IPS-18a (cell line): Measurements from ENCODE around the gene CCT3.

ENCODE experiments used
- H3K27ac ChIP-seq: one replicate; pipeline ENCODE4 v1.5.1; 2013; ENCODE audit warnings: low read length
- H3K27me3 ChIP-seq: one replicate; pipeline ENCODE4 v1.6.1; 2013; ENCODE audit warnings: mild to moderate bottlenecking, low read length; ENCODE audit not compliant: control insufficient read depth, insufficient read depth
- H3K36me3 ChIP-seq: one replicate; pipeline ENCODE4 v1.6.1; 2013; ENCODE audit warnings: low read depth, low read length; ENCODE audit not compliant: control insufficient read depth
- H3K4me1 ChIP-seq: one replicate; pipeline ENCODE4 v1.6.1; 2013; ENCODE audit warnings: low read depth, low read length; ENCODE audit not compliant: control insufficient read depth
- H3K4me3 ChIP-seq: one replicate; pipeline ENCODE4 v1.5.1; 2013; ENCODE audit warnings: low read length
- H3K9ac ChIP-seq: one replicate; pipeline ENCODE4 v1.6.1; 2013; ENCODE audit warnings: mild to moderate bottlenecking, low read length, moderate library complexity
- H3K9me3 ChIP-seq: one replicate; pipeline ENCODE4 v1.6.1; 2013; ENCODE audit warnings: low read depth, low read length; ENCODE audit not compliant: control insufficient read depth

The CCT3 gene

DNA sequence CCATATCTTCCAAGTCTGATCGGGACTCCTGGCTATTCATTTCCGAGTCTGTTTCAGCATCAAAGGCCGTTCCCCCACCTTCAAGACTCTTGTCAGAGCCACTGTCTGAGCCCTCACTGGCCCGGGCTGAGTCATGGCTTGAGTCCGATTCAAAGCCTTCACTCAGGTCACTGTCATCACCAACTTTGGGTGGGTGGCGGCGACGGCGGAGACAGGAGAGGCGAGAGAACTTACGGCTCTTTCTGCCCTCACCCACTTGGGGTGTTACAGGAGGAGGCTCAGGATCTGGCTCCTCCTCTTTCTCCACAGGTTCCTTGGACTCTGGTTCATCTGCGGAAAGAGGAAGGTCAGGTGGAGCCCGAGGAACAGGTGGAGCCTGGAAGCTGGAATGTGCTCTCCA lies 72.0 kb downstream of the CCT3 start:
- no peaks in the 10 kb centered on the region for H3K4me1 ChIP-seq
- H3K9me3 ChIP-seq = no peaks in the 10 kb centered on the region
- H3K36me3 ChIP-seq = peaks cover 80% of the 10 kb centered on the region
- no peak overlapping the region for H3K27ac ChIP-seq
- H3K4me3 ChIP-seq = no peak overlapping the region
- H3K27me3 ChIP-seq = no peaks in the 10 kb centered on the region
- H3K9ac ChIP-seq = no peak overlapping the region

- H3K27me3 ChIP-seq = no peaks in the 10 kb centered on the region
- no peaks in the 10 kb centered on the region for H3K4me1 ChIP-seq
- H3K9me3 ChIP-seq = no peaks in the 10 kb centered on the region
- peaks cover 92% of the 10 kb centered on the region for H3K36me3 ChIP-seq
- H3K4me3 ChIP-seq = no peak overlapping the region
- no peak overlapping the region for H3K9ac ChIP-seq
- no peak overlapping the region for H3K27ac ChIP-seq
Observed at GRCh38 chr1:156263288-156263655, 74.8 kb downstream of the CCT3 start.

GRCh38 chr1:156262461-156263287 lies 75.4 kb downstream of the CCT3 start:
- Histone ChIP-seq H3K9ac (no peak overlapping the region), H3K27me3 (no peaks in the 10 kb centered on the region), H3K27ac (no peak overlapping the region), H3K36me3 (peaks cover 92% of the 10 kb centered on the region), H3K4me1 (no peaks in the 10 kb centered on the region), H3K4me3 (no peak overlapping the region), H3K9me3 (no peaks in the 10 kb centered on the region)

DNA sequence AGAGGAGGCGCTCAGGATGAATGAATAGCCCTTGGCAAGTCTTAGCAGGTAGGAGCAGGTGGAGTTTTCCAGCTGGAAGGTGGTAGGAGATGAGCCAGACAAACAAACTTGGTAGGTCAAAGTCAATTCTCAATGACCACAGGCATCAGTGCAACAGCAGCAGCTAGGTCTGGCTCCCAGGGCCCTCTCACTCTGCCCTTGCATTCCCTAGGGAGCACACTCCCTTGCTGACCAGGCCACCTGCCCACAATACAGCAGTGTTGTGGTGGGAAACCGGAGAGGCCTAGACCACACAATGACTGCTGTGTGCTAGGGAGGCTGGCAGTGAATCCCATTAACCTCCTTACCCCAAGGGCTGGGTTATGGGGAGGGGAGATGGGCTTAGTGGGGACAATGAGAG lies 77.2 kb downstream of the CCT3 start:
- Histone ChIP-seq H3K9me3 (no peaks in the 10 kb centered on the region), H3K4me3 (no peak overlapping the region), H3K4me1 (no peaks in the 10 kb centered on the region), H3K27ac (no peak overlapping the region), H3K9ac (no peak overlapping the region), H3K27me3 (no peaks in the 10 kb centered on the region), H3K36me3 (peaks cover 92% of the 10 kb centered on the region)

DNA sequence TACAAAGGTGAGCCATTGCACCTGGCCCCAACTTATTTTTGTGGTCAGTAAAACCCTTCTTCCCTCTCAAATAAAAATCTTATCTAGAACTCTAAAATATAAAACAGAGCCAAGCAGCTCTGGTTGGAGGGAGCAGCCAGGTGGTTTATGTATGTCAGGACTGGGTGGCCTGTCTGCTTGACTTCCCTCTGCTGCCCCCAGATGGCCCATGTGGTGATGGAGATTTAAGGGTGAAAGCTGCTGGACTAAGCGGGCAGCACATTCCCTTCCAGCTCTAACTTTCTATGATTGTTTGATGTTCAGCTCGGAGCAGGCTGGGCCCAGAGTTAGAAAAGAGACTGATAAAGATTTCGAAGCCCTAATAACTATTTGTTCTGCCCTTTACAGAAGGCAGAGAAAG lies 78.3 kb downstream of the CCT3 start:
- H3K4me3 ChIP-seq = no peak overlapping the region
- H3K4me1 ChIP-seq = no peaks in the 10 kb centered on the region
- no peak overlapping the region for H3K9ac ChIP-seq
- H3K27ac ChIP-seq = no peak overlapping the region
- H3K9me3 ChIP-seq = no peaks in the 10 kb centered on the region
- peaks cover 84% of the 10 kb centered on the region for H3K36me3 ChIP-seq
- no peaks in the 10 kb centered on the region for H3K27me3 ChIP-seq
